ENCODE measurements around the gene FHOD1.

FHOD1 gene

DNA sequence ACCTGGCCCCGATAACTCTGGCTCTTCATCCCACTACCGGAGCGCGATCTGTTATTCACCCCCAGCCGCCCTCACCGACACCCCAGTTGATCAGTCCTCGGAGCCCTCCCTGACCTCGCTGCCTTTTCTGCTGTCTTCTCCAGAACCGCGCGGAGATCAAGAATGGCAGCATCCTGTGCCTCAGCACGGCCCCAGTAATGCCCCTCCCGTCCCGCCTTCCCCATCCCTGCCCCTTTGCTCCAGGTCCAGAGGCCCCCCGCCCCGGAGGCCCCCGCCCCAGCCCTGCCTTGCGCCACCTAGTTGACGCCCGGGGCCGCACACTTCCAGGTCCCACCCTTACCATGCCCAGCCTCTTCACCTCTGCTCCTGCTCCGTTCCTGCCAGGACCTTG, 47.5 kb downstream of the FHOD1 start:
- in situ Hi-C loops (cut with MboI; ENCODE audit: low sequenced_read_pairs, unreplicated experiment), result no loop called here
- DNase-seq (ENCODE audit: low spot score), result peak; percentile 22
- TF ChIP-seq, protein P1, sequence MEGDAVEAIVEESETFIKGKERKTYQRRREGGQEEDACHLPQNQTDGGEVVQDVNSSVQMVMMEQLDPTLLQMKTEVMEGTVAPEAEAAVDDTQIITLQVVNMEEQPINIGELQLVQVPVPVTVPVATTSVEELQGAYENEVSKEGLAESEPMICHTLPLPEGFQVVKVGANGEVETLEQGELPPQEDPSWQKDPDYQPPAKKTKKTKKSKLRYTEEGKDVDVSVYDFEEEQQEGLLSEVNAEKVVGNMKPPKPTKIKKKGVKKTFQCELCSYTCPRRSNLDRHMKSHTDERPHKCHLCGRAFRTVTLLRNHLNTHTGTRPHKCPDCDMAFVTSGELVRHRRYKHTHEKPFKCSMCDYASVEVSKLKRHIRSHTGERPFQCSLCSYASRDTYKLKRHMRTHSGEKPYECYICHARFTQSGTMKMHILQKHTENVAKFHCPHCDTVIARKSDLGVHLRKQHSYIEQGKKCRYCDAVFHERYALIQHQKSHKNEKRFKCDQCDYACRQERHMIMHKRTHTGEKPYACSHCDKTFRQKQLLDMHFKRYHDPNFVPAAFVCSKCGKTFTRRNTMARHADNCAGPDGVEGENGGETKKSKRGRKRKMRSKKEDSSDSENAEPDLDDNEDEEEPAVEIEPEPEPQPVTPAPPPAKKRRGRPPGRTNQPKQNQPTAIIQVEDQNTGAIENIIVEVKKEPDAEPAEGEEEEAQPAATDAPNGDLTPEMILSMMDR (IDR thresholded peaks at IDR 0.05; ENCODE audit: borderline replicate concordance, control extremely low read depth, extremely low read depth, insufficient read depth, missing control alignments), result no peak

DNA sequence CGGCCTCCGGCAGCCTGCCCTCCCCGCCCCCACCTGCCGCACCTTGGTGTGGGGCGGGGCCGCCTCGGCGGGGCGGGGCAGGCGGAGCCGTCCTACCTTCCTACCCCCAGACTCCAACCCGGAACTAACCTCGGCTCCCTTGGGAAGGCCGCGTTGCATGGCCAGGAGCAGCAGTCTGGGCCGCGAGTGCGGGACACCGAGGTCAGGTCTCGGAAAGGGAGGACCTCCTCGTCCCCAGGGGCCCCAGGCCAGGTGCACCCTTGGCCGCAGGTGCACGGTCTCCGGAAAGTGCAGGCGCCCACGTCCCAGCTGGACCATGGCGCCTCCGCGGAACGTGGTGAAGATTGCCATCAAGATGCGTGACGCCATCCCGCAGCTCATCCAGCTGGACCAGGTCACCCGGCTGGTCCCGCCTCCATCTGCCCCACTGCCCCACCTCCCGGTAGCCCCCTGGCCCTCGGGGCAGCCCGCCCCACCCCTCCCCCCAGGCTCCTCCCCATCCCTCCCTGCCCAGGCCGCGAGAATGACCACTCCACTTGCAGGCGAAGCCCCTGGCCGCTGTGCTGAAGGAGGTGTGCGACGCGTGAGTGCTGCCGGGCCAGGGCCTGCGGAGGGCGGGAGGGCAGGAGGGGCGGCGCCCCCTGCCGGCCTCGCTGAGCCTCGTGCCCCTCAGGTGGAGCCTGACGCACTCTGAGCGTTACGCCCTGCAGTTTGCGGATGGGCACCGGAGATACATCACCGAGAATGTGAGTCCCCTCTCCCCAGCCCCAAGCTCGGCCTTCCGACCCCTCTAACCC, 48.1 kb downstream of the FHOD1 start, which contains the start of gene ELMO3:
Gene ELMO3, plus strand, starts transcription at position 121 of the 797 bp plus-strand sequence. Its CDS starts 196 bp downstream, at position 317.
- in situ Hi-C loops (cut with MboI; ENCODE audit: low sequenced_read_pairs, unreplicated experiment), result no loop called here
- peak; percentile 36 for DNase-seq (ENCODE audit: low spot score)
- TF ChIP-seq, protein P1 (IDR thresholded peaks at IDR 0.05; ENCODE audit: borderline replicate concordance, control extremely low read depth, extremely low read depth, insufficient read depth, missing control alignments), result no peak

DNA sequence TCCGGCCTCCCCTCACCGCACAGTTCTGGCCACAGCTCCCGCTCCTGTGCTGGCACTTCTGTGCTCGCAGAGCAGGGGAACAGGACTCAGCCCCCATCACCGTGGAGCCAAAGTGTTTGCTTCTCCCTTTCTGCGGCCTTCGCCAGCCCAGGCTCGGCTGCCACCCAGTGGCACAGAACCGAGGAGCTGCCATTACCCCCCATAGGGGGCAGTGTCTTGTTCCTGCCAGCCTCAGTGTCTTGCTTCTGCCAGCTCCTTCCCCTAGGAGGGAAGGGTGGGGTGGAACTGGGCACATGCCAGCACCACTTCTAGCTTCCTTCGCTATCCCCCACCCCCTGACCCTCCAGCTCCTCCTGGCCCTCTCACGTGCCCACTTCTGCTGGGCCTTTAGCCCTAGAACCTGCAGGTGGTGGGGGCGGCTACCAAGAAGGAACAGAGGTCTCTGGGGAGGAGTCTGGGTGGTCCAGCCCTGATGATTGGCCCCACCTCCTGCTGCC, 49.0 kb downstream of the FHOD1 start:
- TF ChIP-seq, protein P1 (IDR thresholded peaks at IDR 0.05; ENCODE audit: borderline replicate concordance, control extremely low read depth, extremely low read depth, insufficient read depth, missing control alignments), result peak; percentile 36
- peak; percentile 56 for DNase-seq (ENCODE audit: low spot score)
- in situ Hi-C loops (cut with MboI; ENCODE audit: low sequenced_read_pairs, unreplicated experiment), result no loop called here

DNA sequence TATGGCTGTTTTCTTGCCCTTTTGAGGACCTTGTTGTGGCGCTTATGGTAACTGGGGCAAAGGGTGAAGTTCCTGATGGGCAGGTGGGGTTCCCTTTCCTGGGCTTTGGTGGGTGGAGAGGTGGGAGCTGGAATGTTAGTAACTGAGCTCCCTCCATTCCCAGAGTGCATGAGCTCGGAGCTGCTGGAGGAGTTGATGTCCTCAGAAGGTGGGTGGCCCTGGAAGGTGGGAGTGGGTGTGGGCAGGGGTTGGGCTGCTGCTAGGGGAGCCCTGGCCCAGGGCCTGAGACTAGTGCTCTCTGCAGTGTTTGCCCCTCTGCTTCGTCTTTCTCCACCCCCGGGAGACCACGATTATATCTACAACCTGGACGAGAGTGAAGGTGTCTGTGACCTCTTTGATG, 49.6 kb downstream of the FHOD1 start:
- TF ChIP-seq, protein P1 (IDR thresholded peaks at IDR 0.05; ENCODE audit: borderline replicate concordance, control extremely low read depth, extremely low read depth, insufficient read depth, missing control alignments), result no peak
- in situ Hi-C loops (cut with MboI; ENCODE audit: low sequenced_read_pairs, unreplicated experiment), result no loop called here
- DNase-seq (ENCODE audit: low spot score), result peak; percentile 24

DNA sequence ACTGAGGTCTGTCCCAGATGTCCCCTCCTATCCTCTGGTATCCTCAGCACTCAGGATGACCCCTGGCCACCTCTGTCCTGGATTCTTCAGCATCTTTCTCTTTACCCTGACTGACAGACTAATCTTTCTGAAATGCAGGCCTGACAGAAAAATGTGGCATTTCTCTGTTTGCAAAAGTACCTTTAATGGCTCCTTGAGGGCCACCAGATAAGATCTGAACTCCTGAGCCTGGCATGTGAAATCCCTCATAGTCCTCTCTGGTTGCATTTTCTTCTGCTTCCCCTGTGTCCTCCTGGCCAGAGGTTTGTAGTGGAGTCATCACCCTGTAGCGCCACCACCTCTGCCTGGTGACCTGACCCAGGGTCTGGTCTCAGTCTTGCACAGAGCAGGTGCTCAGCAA, 50.4 kb downstream of the FHOD1 start:
- no peak for DNase-seq (ENCODE audit: low spot score)
- in situ Hi-C loops (cut with MboI; ENCODE audit: low sequenced_read_pairs, unreplicated experiment), result no loop called here
- TF ChIP-seq, protein P1 (IDR thresholded peaks at IDR 0.05; ENCODE audit: borderline replicate concordance, control extremely low read depth, extremely low read depth, insufficient read depth, missing control alignments), result no peak

DNA sequence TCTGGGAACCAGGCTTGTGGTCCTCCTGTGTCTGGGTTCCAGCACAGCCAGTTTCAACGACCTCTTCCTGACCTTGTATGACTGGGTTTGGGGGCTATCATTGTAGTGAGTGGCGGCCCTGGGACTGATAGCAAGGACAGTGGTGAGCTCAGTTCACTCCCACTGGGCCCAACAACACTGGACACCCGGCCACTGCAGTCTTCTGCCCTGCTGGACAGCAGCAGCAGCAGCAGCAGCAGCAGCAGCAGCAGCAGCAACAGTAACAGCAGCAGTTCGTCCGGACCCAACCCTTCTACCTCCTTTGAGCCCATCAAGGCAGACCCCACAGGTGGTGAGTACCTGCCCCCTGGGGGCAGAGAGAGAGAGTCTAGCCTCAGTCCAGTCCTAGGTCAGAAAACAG, 51.6 kb downstream of the FHOD1 start:
- in situ Hi-C loops (cut with MboI; ENCODE audit: low sequenced_read_pairs, unreplicated experiment), result no loop called here
- DNase-seq (ENCODE audit: low spot score), result no peak
- TF ChIP-seq, protein P1 (IDR thresholded peaks at IDR 0.05; ENCODE audit: borderline replicate concordance, control extremely low read depth, extremely low read depth, insufficient read depth, missing control alignments), result no peak
